ENCODE results near the gene GABPB2.

DNA sequence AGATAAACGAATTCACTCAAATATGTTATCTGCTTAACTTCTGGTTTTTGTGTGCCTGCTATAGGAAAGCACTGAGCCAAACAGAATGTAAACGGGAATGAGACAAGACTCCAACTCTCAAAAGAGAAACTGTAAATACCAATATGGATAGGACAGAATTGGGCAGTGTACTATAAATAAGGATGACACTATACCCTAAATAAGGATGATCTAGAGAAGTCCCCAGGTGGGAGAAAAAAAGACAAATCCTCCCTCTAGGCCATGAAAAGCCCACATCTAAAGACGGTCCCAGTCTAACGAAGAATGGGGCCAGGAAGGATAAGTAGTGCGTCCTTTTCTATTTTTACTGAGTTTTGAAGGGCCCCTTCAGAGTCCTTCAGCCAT is 1.5 kb upstream of the GABPB2 start:
- TF ChIP-seq POLR2A (IDR thresholded peaks at IDR 0.05): no peak
- TF ChIP-seq, protein P1, sequence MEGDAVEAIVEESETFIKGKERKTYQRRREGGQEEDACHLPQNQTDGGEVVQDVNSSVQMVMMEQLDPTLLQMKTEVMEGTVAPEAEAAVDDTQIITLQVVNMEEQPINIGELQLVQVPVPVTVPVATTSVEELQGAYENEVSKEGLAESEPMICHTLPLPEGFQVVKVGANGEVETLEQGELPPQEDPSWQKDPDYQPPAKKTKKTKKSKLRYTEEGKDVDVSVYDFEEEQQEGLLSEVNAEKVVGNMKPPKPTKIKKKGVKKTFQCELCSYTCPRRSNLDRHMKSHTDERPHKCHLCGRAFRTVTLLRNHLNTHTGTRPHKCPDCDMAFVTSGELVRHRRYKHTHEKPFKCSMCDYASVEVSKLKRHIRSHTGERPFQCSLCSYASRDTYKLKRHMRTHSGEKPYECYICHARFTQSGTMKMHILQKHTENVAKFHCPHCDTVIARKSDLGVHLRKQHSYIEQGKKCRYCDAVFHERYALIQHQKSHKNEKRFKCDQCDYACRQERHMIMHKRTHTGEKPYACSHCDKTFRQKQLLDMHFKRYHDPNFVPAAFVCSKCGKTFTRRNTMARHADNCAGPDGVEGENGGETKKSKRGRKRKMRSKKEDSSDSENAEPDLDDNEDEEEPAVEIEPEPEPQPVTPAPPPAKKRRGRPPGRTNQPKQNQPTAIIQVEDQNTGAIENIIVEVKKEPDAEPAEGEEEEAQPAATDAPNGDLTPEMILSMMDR (IDR thresholded peaks at IDR 0.05): no peak
